ENCODE results near the gene FOXE1. TPM values are rescaled to one million over a fixed set of nuclear protein-coding genes. Genes with fewer than 3 reads are reported as not detected.

Gene FOXE1
- total RNA-seq, 2 donors from 2014 or later, result 0.97 to 5.5 TPM

- no peak for TF ChIP-seq POLR2AphosphoS5 (IDR thresholded peaks at IDR 0.05)
- TF ChIP-seq POLR2A (IDR thresholded peaks at IDR 0.05), result no peak
- TF ChIP-seq CTCF (IDR thresholded peaks at IDR 0.05), result no peak
- Histone ChIP-seq H3K9me3 (no peaks in the 10 kb centered on the region), H3K27me3 (replicated peaks; ENCODE audit: insufficient read depth) (peaks cover 16% of the 10 kb centered on the region), H3K36me3 (no peaks in the 10 kb centered on the region), H3K27ac (no peak overlapping the region), H3K4me3 (no peak overlapping the region), H3K4me1 (replicated peaks) (no peaks in the 10 kb centered on the region)
- DNase-seq (ENCODE audit: low spot score), result no peak
- WGBS, result 79% methylated on average over 5 of the region's 5 CpGs
- intact Hi-C loops (cut with DNase I), result no loop called here
These were observed 8.1 kb downstream of the FOXE1 start for GRCh38 chr9:97861148-97861475.

- no peak overlapping the region for H3K4me3 ChIP-seq
- no peak for DNase-seq (ENCODE audit: low spot score)
- no peak overlapping the region for H3K27ac ChIP-seq
- H3K9me3 ChIP-seq, result no peaks in the 10 kb centered on the region
- WGBS, result 35% methylated on average over 7 of the region's 7 CpGs
- no peak for TF ChIP-seq POLR2AphosphoS5 (IDR thresholded peaks at IDR 0.05)
- TF ChIP-seq POLR2A (IDR thresholded peaks at IDR 0.05), result no peak
- TF ChIP-seq CTCF (IDR thresholded peaks at IDR 0.05), result no peak
- H3K4me1 ChIP-seq (replicated peaks), result no peaks in the 10 kb centered on the region
- no peaks in the 10 kb centered on the region for H3K36me3 ChIP-seq
- intact Hi-C loops (cut with DNase I), result no loop called here
- H3K27me3 ChIP-seq (replicated peaks; ENCODE audit: insufficient read depth), result no peaks in the 10 kb centered on the region
These were observed 10.3 kb downstream of the FOXE1 start for GRCh38 chr9:97863314-97863713.

- H3K27ac ChIP-seq, result no peak overlapping the region
- no peaks in the 10 kb centered on the region for H3K9me3 ChIP-seq
- TF ChIP-seq POLR2A (IDR thresholded peaks at IDR 0.05) (no peak), CTCF (IDR thresholded peaks at IDR 0.05) (no peak)
- intact Hi-C loops (cut with DNase I), result no loop called here
- H3K4me1 ChIP-seq (replicated peaks), result no peaks in the 10 kb centered on the region
- no peak overlapping the region for H3K4me3 ChIP-seq
- DNase-seq (ENCODE audit: low spot score), result no peak
- H3K36me3 ChIP-seq, result no peaks in the 10 kb centered on the region
- no peaks in the 10 kb centered on the region for H3K27me3 ChIP-seq (replicated peaks; ENCODE audit: insufficient read depth)
- WGBS, result 88% methylated on average over 1 of the region's 1 CpG
These were observed 11.4 kb downstream of the FOXE1 start for GRCh38 chr9:97864396-97864795.

GRCh38 chr9:97866300-97866699, 13.3 kb downstream of the FOXE1 start:
- intact Hi-C loops (cut with DNase I), result no loop called here
- TF ChIP-seq POLR2A (IDR thresholded peaks at IDR 0.05) (no peak), CTCF (IDR thresholded peaks at IDR 0.05) (no peak), POLR2AphosphoS5 (IDR thresholded peaks at IDR 0.05) (no peak)

GRCh38 chr9:97866848-97867247, 13.8 kb downstream of the FOXE1 start:
- H3K27me3 ChIP-seq (replicated peaks; ENCODE audit: insufficient read depth), result no peaks in the 10 kb centered on the region
- H3K36me3 ChIP-seq, result no peaks in the 10 kb centered on the region
- no peak overlapping the region for H3K27ac ChIP-seq
- no peak overlapping the region for H3K4me3 ChIP-seq
- TF ChIP-seq POLR2AphosphoS5 (IDR thresholded peaks at IDR 0.05), result no peak
- TF ChIP-seq POLR2A (IDR thresholded peaks at IDR 0.05), result no peak
- TF ChIP-seq CTCF (IDR thresholded peaks at IDR 0.05), result no peak
- no peak for DNase-seq (ENCODE audit: low spot score)
- no peaks in the 10 kb centered on the region for H3K4me1 ChIP-seq (replicated peaks)
- H3K9me3 ChIP-seq, result no peaks in the 10 kb centered on the region
- intact Hi-C loops (cut with DNase I), result no loop called here

More at GRCh38 chr9:97866300-97866699, 13.3 kb downstream of the FOXE1 start:
- no peaks in the 10 kb centered on the region for H3K4me1 ChIP-seq (replicated peaks)
- no peaks in the 10 kb centered on the region for H3K9me3 ChIP-seq
- no peak for DNase-seq (ENCODE audit: low spot score)
- WGBS, result 100% methylated on average over 1 of the region's 1 CpG
- H3K27ac ChIP-seq, result no peak overlapping the region
- no peaks in the 10 kb centered on the region for H3K27me3 ChIP-seq (replicated peaks; ENCODE audit: insufficient read depth)
- H3K36me3 ChIP-seq, result no peaks in the 10 kb centered on the region
- no peak overlapping the region for H3K4me3 ChIP-seq
